CD1c-positive myeloid dendritic cell (primary cell): Measurements from ENCODE around the gene ARRDC1.
A peak's percentile ranks its signal among the peaks of the same experiment; 100 is the strongest.

Experiments
- DNase-seq: peaks from one replicate; pipeline ENCODE4 v3.0.0-alpha.2; 2016; ENCODE audit errors: extremely low spot score

The ARRDC1 gene

GRCh38 chr9:137639303-137640051 lies 34.0 kb downstream of the ARRDC1 start:
- no peak for DNase-seq

GRCh38 chr9:137640862-137641261 lies 35.4 kb downstream of the ARRDC1 start:
- no peak for DNase-seq

- no peak for DNase-seq
Measured at GRCh38 chr9:137642118-137642601, 36.7 kb downstream of the ARRDC1 start.

GRCh38 chr9:137642892-137643291 lies 37.4 kb downstream of the ARRDC1 start:
- DNase-seq = no peak

GRCh38 chr9:137643921-137644320 lies 38.4 kb downstream of the ARRDC1 start:
- DNase-seq = peak; percentile 33

GRCh38 chr9:137645211-137645610 lies 39.7 kb downstream of the ARRDC1 start:
- DNase-seq = no peak

- DNase-seq = no peak
Measured at GRCh38 chr9:137646341-137646740, 40.9 kb downstream of the ARRDC1 start.

- no peak for DNase-seq
Measured at GRCh38 chr9:137647096-137647714, 41.7 kb downstream of the ARRDC1 start.

GRCh38 chr9:137648396-137648795 lies 42.9 kb downstream of the ARRDC1 start:
- DNase-seq = no peak

- DNase-seq = no peak
Measured at GRCh38 chr9:137649553-137649952, 44.1 kb downstream of the ARRDC1 start.

- DNase-seq = no peak
Measured at GRCh38 chr9:137650259-137650658, 44.8 kb downstream of the ARRDC1 start.

- DNase-seq = no peak
Measured at GRCh38 chr9:137650779-137651178, 45.3 kb downstream of the ARRDC1 start.

GRCh38 chr9:137656416-137656815 lies 50.9 kb downstream of the ARRDC1 start:
- DNase-seq = no peak

- DNase-seq = no peak
Measured at GRCh38 chr9:137657606-137658005, 52.1 kb downstream of the ARRDC1 start.

GRCh38 chr9:137658781-137659180 lies 53.3 kb downstream of the ARRDC1 start:
- DNase-seq = no peak

- DNase-seq = peak; percentile 12
Measured at GRCh38 chr9:137660144-137660543, 54.7 kb downstream of the ARRDC1 start.

GRCh38 chr9:137663584-137663983 lies 58.1 kb downstream of the ARRDC1 start:
- DNase-seq = no peak

GRCh38 chr9:137664676-137665075 lies 59.2 kb downstream of the ARRDC1 start:
- DNase-seq = no peak
